GM12874 (cell line): ENCODE data around the gene TRAIP.

Experiments used
- CTCF ChIP-seq: IDR thresholded peaks from 2 replicates; pipeline ENCODE4 v1.5.1; 2011; ENCODE audit warnings: low read depth, mild to moderate bottlenecking, control low read depth, low read length, moderate library complexity; ENCODE audit not compliant: insufficient read depth

TRAIP gene

GRCh38 chr3:49839193-49839809 lies 17.1 kb downstream of the TRAIP start:
- TF ChIP-seq CTCF: peak; percentile 81

- no peak for TF ChIP-seq CTCF
Observed at GRCh38 chr3:49831341-49831740, 25.0 kb downstream of the TRAIP start.

GRCh38 chr3:49826016-49826415 lies 30.3 kb downstream of the TRAIP start:
- no peak for TF ChIP-seq CTCF

GRCh38 chr3:49813497-49814174 lies 42.7 kb downstream of the TRAIP start, which contains the start of gene UBA7:
Gene UBA7 (minus strand): TSS chr3:49813953. CDS start chr3:49813787, 166 bp downstream.
- TF ChIP-seq CTCF: no peak

- TF ChIP-seq CTCF: no peak
Observed at GRCh38 chr3:49812916-49813496, 43.4 kb downstream of the TRAIP start.

- no peak for TF ChIP-seq CTCF
Observed at GRCh38 chr3:49807431-49808114, 48.8 kb downstream of the TRAIP start.

- TF ChIP-seq CTCF: no peak
Observed at GRCh38 chr3:49806850-49807249, 49.5 kb downstream of the TRAIP start.
